HL-60 (cell line): Measurements from ENCODE around the gene RITA1.

Source experiments
- DNase-seq, 2 experiments: peaks; one replicate each; pipeline ENCODE4 v3.0.0-alpha.2; 2010 to 2020; ENCODE audit warnings: low read depth in 1 of 2, low spot score in 1 of 2
- H3K27ac ChIP-seq: fragments of 250-450 bp; sonication (Bioruptor Pico); replicated peaks from 2 replicates; pipeline ENCODE4 v1.5.1; 2020; ENCODE audit warnings: mild to moderate bottlenecking, moderate library complexity
- H3K27me3 ChIP-seq: fragments of 250-450 bp; sonication (Bioruptor Pico); 2 replicates; pipeline ENCODE4 v1.5.1; 2021; ENCODE audit warnings: mild to moderate bottlenecking, moderate library complexity; ENCODE audit not compliant: insufficient read depth, poor library complexity, severe bottlenecking
- H3K4me3 ChIP-seq: replicated peaks from 2 replicates; pipeline ENCODE4 v1.5.1; 2011; ENCODE audit warnings: mild to moderate bottlenecking, control low read depth, low read length; ENCODE audit not compliant: insufficient read depth
- CTCF ChIP-seq: IDR thresholded peaks from one replicate; pipeline ENCODE4 v1.5.1; 2011; ENCODE audit warnings: low read length, control low read depth, inconsistent platforms; ENCODE audit not compliant: insufficient read depth
- GABPA ChIP-seq: IDR thresholded peaks from 2 replicates; pipeline ENCODE4 v1.6.1; 2012; ENCODE audit warnings: low read depth
- POLR2AphosphoS5 ChIP-seq: IDR thresholded peaks from 2 replicates; pipeline ENCODE4 v1.6.1; 2012; ENCODE audit warnings: low read depth
- REST ChIP-seq: IDR thresholded peaks from 2 replicates; pipeline ENCODE4 v1.6.1; 2012; ENCODE audit warnings: low read depth; ENCODE audit not compliant: insufficient replicate concordance
- SPI1 ChIP-seq: IDR thresholded peaks from 2 replicates; pipeline ENCODE4 v1.6.1; 2012; ENCODE audit warnings: low read depth, mild to moderate bottlenecking, borderline replicate concordance

Gene RITA1

GRCh38 chr12:113232840-113233585, 47.5 kb downstream of the RITA1 start:
- TF ChIP-seq REST (no peak), CTCF (peak; percentile 20), POLR2AphosphoS5 (peak; percentile 66; the same call in 1 of the 2 replicates), GABPA (no peak), SPI1 (peak; percentile 55; the same call in 1 of the 2 replicates)
- Histone ChIP-seq H3K4me3 (no peak overlapping the region), H3K27me3 (no peaks in the 10 kb centered on the region), H3K27ac (peak overlapping the region; percentile 5; the same call in 1 of the 2 replicates)
- DNase-seq: peak; percentile 77 to 90

- no peak for TF ChIP-seq REST
- TF ChIP-seq GABPA: no peak
- TF ChIP-seq CTCF: no peak
- no peak for TF ChIP-seq POLR2AphosphoS5
- no peak for TF ChIP-seq SPI1
- no peak overlapping the region for H3K4me3 ChIP-seq
- no peak overlapping the region for H3K27ac ChIP-seq
- no peak for DNase-seq
- H3K27me3 ChIP-seq: no peaks in the 10 kb centered on the region
These were observed 48.4 kb downstream of the RITA1 start for GRCh38 chr12:113233967-113234366.

- DNase-seq: no peak
- no peak overlapping the region for H3K4me3 ChIP-seq
- no peaks in the 10 kb centered on the region for H3K27me3 ChIP-seq
- TF ChIP-seq SPI1 (no peak), POLR2AphosphoS5 (no peak), REST (no peak), CTCF (no peak), GABPA (no peak)
- no peak overlapping the region for H3K27ac ChIP-seq
These were observed 49.0 kb downstream of the RITA1 start for GRCh38 chr12:113234483-113234882.
